Measurements from ENCODE around the gene DLG2. TPM values are rescaled to one million over a fixed set of nuclear protein-coding genes. Genes with fewer than 3 reads are reported as not detected.

Gene DLG2
- total RNA-seq, 1 donor from 2014 or later, result 25.3 TPM

DNA sequence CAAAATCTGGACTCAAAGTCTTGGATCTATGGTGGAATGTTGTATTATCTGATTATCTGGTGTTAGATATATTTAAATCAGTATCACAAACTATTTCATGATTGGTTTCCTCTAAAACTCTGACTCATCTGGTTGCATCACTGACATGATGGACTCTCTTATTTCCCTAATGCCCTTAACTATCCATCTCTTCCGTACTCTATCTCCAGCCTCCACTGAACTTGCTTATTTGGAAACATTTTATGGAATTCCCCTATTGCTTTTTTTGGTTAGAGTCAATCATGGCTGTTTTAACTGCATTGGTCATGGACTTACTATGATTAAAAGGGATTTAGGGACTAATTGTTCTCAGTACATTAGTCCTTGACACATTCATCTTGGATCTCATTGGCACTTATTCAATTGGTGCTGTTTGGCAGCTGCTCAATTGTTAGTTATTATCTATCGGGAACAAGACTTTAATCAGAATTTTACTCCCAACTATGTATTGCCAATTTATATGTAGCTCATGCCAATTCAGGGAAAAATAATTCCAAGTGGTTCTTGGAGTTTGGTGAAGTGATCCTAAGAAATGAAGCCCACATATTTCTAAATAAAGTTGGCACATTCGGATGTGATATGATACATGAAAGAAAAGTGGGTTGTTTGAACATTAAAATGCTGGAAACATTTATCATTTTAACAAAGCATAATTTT is 1399.0 kb downstream of the DLG2 start:
- DNase-seq (ENCODE audit: low spot score), result no peak

DNA sequence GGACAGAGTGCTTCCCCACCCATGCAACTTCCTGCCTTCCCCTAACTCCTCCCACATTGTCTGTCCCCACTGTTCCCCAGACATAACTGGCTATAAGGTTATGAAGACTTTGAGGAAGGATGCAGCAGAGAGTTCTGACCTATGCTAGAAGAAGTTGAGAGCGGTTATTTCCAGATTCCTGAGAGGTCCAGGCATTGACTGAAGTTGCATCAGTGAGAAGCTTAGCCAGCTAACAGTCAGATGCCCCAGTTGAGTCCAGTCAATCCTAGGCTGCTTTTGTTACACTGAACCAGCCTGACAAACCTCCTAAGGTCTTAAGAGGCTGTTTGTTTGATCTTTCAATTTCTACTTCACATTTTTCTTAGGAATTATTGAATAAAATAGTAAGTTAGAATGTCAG is 1403.1 kb downstream of the DLG2 start:
- DNase-seq (ENCODE audit: low spot score), result peak; percentile 12

DNA sequence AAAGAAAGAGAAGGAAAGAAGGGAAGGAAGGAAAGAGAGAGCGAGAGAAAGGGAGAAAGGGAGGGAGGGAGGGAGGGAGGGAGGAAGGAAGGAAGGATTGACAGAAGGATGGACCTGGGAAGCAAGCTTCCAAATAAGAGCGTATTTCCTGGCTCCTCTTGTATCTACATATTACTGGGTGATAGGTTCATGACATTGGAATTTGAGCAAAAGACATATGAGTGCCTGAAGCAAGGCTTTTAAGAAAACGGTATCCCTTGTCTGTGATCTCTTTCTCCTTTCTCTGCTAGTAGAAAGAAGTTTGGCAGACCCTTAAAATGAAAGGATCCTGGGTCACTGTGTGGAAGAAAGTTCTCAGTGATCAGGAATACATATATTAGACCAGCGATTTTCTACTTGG is 1408.8 kb downstream of the DLG2 start:
- DNase-seq (ENCODE audit: low spot score), result no peak

DNA sequence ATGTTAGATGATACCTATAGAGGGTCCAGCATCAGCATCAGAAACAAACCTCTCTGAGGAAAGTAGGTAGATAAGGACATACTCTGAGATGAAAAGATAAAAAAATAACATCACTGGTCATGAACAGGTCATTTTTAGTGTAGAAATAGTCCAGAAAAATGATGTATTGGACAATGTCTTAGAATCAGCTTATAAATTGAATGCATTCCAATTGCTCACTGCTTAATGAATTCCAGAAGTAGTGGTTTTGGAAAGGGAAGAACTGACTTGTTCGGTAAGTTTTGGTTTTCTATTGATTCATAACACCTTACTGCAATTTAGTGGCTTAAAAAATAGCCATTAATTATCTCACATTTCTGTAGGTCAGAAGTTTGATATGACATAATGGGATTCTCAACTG is 1411.5 kb downstream of the DLG2 start:
- no peak for DNase-seq (ENCODE audit: low spot score)

DNA sequence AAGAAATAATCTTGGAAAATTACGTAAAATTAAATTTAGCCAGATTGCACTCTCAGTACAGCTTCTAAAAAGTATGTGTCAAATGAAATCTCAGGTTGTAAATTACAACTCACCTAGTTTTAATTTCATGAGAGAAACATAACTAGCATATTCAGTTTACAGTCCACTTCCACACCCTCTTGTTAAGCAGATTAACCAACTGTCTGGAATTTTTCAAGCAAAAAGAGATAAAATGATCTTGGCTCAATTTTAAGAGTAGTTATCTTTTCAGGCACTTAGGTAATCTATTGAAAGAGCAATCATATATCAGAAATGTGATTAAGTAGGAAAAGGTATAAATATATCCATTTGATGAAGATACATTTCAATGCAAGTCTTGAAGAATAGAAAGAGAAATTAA is 1412.6 kb downstream of the DLG2 start:
- no peak for DNase-seq (ENCODE audit: low spot score)

DNA sequence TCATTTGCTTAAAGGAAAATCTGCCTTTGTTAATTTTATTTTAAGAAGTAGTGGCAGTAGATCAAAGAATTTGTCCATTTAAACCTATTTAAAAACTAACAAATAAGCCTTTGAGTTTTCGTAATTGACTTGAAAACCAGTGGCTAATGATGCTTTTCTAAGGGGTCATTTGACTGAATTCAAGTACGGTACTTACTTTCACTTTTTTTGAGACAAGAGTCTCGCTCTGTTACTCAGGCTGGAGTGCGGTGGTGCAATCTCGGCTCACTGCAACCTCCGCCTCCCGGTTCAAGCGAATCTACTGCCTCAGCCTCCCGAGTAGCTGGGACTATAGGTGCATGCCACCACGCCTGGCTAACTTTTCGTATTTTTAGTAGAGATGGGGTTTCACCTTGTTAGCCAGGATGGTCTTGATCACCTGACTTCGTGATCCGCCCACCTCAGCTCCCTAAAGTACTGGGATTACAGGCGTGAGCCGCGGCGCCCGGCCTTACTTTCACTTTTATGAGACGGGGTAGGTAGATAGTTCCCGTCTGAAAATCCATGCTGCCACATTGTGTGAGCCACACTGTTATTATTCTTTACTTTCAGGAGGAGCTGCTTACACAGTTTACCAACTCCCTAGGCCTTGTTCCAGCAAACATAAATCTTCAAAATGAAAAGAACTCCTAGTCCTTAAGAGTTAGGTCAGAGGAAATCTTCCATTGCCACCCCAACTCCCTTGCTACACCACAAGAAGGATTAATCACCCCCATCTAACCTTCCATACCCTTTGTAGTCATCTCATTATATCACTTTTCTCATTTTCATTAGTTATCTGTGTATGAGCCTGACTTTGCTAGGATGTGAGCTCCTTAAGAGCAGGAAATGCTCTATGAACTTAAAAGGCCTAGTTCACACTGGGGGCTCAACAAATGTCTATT is 1414.4 kb downstream of the DLG2 start:
- DNase-seq (ENCODE audit: low spot score), result no peak

DNA sequence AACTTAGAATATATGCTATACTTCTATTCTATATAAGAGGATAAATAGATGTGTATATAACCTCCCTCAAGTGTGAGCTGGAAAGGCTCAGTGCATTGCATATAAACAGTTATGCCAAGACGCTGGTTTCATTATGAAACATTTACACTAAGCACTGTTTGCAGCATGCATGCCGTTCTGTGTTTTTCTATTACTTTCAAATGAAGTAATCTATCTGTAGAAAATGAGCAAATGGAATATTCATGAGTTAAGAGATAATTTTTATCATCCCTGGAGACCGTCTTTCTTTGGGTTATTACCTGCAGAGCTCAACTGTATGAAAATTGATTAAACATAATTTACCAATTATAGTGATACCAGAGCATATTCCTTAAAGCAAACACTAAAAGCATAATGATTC is 1415.2 kb downstream of the DLG2 start:
- no peak for DNase-seq (ENCODE audit: low spot score)

DNA sequence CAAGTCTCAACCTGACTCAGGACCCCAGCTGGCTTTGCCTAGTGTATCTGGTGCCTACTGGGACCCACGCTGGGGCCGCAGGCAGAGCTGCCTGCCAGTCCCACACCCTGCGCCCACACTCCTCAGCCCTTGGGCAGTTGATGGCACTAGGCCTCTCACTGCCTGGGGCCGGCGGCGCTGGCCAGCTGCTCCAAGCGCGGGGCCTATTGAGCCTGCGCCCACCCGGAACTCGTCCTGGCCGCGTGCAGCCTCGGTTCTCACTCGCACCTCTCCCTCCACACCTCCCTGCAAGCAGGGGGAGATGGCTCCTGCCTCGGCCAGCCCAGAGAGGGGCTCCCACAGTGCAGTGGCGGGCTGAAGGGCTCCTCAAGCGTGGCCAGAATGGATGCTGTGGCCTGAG is 1432.4 kb downstream of the DLG2 start:
- no peak for DNase-seq (ENCODE audit: low spot score)

DNA sequence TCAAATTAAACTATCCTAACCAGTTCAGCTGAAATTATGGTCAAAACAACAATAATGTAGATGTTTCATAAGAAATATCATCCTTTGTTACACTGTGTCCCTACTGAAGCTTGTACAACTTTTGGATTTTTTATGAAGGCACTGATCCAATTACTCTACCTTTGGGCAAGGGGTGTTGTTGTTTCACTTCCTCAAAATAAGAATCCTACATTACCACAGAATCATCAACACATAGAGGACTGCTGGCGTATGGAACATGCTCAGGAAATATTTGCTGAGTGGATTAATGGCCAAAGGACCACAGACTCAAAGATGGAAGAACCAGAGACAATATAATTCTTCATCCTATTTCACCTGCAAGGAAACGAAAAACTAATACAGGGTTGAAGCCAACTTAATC is 1433.4 kb downstream of the DLG2 start:
- no peak for DNase-seq (ENCODE audit: low spot score)

DNA sequence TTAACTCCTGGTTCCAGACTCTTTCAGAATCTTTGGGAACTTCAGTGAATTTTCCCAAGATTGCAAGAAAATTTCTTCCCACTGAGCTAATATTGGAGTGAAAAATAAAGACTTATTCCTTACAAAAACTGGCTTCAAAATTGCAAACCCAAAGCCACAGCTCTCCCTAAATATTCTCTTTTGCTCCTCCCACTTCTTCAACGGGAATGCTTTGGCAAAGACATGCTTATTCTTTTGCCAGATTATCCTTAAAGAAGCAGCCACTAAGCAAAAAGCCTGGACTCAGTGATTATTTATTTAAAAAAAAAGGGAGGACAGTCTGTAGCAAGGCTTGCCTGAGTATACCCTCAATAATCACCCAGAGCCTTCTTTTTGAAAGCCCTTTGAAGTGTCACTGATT is 1438.6 kb downstream of the DLG2 start:
- DNase-seq (ENCODE audit: low spot score), result no peak

DNA sequence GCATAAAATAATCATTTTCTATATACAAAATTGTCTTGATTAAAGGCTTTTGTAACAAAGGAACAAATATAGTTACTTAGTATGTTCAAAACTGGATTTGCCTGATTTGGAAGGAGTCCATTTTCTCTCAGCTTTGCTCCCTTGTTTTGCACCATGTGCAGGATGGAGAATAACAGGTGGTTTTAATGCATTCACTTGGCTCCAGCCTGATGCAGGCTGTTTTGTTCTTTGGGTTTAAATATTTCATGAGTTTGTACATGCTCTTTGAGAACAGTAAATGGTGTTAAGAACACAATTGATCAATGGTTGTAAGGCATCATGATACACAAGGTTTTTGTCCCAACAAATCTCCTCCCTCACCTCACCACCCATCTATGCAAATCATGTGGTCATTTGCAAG is 1454.1 kb downstream of the DLG2 start:
- DNase-seq (ENCODE audit: low spot score), result no peak

DNA sequence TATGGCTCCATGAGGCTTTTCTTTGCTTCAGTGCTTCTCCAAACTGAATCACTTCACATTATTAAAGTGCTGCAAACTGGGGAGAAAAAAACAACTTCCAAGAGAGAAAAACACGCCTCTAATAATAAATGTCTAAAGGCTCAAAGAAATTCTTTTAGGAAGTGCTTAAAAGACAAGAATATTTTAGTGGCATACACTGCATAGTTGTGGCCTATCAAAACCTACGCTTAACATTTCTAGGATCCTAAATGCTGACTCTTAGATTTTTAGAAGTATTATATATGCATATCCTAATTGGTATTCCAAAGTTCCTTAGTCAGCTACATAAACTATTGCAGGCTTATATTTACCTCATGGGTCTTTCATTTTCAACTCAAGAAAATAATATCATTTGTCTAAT is 1462.0 kb downstream of the DLG2 start:
- DNase-seq (ENCODE audit: low spot score), result no peak

DNA sequence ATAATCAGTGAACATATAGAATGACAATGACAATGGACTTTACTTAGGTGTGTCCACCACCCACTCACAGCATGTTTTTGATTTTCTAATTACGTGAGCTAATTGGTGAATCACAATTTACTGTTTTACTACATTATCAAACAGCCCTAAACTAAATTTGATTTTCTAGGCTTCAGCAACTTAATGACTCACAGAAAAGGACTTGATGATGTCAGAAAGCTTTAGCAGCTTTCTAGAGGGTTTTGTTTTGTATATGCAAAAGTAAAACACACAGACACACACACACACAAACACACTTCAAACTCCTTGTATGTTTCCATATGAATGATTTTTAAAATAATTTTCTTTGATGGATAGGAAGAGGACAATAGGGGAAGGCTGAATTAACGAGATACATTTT is 1462.4 kb downstream of the DLG2 start:
- no peak for DNase-seq (ENCODE audit: low spot score)

DNA sequence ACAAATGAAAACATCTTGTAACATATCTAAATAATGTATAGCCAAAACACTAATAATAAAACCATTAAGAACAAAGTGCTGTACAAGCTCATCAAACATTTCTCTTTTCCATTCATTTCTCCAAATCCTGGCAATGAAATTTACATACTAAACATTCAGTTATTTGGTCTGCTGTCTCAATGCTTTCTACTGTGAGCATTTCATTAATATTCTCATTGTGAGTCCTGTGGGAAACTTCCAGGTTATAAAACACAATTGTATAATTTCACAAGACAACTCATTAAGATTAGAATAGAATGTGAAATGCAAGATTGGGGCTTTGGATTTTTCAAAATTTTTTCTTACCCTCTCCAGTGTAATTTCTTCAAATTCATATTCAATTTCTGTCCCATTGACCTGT is 1464.0 kb downstream of the DLG2 start:
- DNase-seq (ENCODE audit: low spot score), result no peak

DNA sequence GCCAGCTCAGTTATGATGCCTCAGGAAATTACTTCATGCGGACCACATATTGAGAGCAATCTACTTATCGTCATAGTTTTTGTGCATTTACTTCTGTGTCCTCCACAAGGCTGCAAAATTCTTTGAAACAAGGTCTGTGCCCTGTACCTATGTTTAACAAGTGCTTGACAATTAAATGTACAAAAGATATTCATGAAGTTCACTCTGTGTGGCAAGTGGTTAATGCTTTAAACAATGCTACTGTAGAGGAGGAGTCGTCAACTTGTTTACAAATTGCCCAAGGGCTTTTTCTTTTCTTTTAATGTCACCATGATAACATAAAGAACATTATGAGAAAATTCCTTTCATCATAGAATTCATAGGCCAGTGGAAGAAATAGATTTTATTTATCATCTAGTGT is 1469.5 kb downstream of the DLG2 start:
- DNase-seq (ENCODE audit: low spot score), result no peak

DNA sequence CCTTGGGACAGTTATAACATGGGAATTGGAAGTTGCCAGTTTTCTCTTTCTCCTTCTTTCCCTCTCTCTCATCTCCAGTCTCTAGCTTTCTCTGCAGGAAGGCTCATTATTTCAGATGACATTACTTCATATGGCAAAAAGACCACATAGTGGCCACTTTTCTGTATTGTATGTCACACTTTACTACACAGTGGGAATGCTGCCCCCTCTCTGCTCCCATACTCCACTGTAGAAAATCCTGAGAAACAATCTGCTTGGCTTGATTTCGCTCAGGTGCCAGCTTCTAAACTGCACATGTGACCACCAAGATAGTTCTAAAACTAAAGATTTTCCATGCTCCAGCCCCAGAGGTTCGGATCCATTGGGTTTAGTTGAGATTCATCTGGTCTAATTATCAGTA is 1480.3 kb downstream of the DLG2 start:
- DNase-seq (ENCODE audit: low spot score), result no peak

DNA sequence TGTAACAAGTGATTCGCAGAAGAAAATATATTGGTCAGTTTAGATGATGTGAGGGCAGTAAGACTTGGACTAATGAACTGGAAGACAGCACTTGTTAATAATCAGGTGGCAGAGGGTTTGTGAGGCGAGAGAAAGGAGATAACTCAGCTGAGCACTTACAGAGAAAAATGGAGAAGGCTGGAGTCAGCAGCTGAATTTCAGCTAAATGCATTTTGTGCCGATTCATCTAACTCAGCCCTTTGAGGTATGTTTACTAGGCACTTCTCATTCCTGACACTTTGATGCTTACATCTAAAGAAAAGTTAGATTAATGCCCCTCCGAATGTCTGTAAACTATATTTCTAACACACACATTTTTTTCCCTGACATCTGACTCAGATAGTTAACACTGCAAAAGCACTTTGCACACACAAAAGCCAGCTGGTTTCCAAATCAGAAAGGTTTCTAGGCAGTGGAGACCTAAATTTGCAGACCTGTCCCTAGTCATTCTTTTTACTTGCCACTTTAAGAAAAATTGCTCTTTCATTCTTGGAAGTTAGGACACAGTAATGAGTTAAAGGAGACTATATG is 1481.4 kb downstream of the DLG2 start:
- peak; percentile 4 for DNase-seq (ENCODE audit: low spot score)

DNA sequence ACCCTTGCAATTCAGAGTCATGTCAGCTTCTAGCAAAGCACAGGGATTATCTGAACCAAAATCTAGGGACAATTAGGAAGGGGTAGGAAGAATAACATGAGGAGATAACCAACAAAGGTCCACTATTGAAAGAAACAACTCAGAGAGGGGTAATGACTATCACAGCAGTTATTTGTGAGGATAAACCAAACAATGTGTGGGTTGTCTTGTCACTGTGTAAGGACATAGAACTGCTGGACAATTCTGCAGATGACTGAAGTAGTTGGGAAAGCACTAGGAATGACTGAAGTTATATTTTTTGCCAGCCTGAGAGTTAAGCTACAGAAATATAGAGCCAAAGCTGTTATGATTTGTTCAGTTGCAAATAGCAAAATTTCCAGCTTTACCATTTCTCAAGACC is 1482.6 kb downstream of the DLG2 start:
- no peak for DNase-seq (ENCODE audit: low spot score)

DNA sequence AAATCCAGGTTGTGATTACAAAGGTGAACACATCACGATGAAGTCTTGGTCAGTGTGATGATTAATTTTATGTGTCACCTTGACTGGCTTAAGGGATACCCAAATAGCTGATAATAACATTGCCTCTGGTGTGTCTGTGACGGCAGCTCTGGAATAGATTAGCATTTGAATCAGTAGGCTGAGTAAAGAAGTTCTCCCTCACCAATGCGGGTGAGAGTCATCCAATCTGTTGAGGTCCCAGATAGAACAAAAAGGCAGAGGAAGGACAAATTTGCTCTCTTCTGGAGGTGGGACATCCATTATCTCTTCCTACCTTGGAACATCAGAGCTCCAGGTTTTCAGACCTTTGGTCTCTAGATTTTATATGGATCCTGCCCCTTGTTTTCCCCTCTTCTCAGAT is 1484.7 kb downstream of the DLG2 start:
- no peak for DNase-seq (ENCODE audit: low spot score)

DNA sequence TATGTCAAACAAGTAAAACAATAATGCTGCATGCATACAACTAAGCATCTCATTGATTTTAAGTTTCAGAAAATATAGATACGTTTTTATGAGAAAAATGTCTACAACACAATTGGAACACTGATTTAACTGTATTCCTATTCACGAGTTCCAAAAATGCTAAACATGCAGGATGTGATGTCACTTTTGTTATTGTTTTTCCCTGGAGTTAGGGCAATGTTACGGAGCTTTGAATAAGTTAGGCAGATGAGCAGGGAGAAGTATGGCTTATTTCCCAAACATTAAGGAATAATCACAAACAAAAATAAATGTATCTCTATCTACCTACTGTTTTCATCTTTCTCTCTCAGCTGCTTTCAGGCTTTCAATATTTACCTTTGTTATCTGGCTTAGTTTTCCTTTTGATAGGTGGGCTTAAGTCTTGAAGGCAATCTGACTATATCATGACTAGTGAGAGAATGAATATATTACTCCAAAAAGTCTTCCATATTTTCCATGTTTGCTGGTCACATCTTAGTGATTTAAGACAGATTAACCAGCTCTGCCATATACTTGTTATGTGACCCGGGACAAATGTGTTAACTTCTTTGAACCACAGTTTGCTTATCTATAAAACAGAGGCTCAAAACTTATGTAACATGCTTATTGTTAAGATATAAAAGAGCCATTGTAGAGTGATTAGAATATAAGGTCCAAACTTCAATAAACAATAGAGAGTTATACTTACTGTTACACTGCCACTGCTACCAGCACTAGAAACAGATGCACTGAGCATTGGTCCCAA is 1486.6 kb downstream of the DLG2 start:
- no peak for DNase-seq (ENCODE audit: low spot score)

DNA sequence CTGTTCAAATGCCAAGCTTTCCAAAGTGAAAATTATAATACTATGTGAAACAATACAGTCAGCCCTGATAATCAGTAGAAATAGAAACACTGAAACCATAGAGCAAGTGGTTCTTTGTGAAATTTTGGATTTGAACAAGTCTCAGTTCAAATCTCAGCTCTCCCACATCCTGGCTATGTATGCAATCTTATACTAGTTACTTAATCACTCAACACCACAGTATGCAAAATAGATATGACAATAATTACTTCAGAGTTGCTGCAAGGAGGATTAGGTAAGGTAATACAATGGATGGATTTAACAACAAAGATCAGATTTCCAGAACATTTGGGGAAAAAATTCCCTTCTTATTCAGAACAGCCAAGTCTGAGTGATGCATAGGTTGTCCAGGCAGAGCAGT is 1489.2 kb downstream of the DLG2 start:
- no peak for DNase-seq (ENCODE audit: low spot score)

DNA sequence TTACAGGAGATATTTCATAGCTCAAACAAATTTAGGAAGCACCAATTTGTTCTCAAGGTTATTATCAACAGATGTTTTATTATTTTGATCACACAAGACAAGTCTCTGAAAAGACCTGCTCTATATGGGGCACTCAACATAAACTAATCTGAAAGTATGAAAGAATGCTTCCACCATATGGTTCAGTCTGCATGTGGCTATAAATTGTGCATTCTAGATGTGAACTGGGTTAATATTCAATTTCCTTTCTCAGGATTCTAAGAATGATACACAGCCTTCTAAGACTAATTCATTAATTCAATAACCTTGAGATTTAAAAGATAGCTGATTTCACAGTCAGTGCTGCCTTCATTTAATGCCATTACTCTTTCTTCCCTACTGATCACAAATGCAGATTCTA is 1489.6 kb downstream of the DLG2 start:
- DNase-seq (ENCODE audit: low spot score), result no peak

Data from umbilical cord (tissue), 2 donors.